ENCODE data around the gene TNS3. TPM values are rescaled to one million over a fixed set of nuclear protein-coding genes. Genes with fewer than 3 reads are reported as not detected.

TNS3 gene
- total and polyA plus RNA-seq, 2 donors (not counting 3 experiments of a cell fraction or from before 2014, with no cell fraction given), result 10.4 to 45.1 TPM

DNA sequence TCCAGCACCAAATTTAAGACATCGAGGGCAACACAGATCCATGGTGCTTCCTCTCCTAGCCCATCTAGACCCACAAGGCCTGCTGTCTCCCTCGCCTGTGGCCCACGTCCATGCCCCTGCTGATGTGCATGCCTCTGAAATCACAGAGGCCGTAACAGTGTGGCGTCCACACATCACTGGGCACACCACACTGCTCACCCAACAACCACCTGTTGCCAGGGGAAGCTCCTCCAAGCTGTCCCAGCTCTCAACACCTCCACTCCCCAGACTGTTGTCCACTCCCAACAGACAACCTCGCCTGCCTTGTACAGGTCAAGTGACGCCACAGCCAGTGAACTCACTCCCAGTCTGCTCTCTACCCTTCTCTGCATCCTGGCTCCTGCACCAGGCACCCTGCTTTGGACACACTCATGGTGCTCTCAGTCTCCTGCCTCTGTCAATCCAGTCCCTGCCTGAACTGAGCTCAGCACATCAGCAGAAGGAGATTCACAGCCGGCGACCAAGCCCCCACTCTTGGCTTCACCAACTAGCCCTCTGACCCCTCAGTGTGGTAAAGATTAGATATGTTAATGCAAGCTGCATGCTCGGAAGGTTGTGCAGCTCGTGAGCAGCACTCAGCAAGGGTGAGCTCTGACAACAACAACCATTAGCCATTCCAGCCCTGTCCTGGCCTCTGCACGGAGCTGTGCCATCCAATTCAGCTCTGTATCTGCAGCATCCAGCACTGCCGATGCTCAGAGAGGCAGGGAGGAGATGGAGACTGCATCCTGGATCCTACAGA lies 197.0 kb downstream of the TNS3 start:
- dilution Hi-C loops (cut with MboI; ENCODE audit: extremely low pct_ligation_motif_present, low sequenced_read_pairs) (no loop called here), intact Hi-C loops (cut with micrococcal nuclease) (no loop called here)
- no peaks in the 10 kb centered on the region for H3K79me2 ChIP-seq (ENCODE audit: control insufficient read depth, insufficient read depth, low read length)
- no peaks in the 10 kb centered on the region for H3K4me1 ChIP-seq (ENCODE audit: control insufficient read depth, extremely low read depth, insufficient read depth, low read length)
- no peak for TF ChIP-seq POLR2A (IDR thresholded peaks at IDR 0.05; ENCODE audit: low read depth, low read length)
- TF ChIP-seq, protein P1, sequence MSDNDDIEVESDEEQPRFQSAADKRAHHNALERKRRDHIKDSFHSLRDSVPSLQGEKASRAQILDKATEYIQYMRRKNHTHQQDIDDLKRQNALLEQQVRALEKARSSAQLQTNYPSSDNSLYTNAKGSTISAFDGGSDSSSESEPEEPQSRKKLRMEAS (IDR thresholded peaks at IDR 0.05; ENCODE audit: insufficient read depth, insufficient read length), result no peak
- TF ChIP-seq EZH2 (IDR thresholded peaks at IDR 0.05; ENCODE audit: borderline replicate concordance, low read depth, low read length, severe bottlenecking), result no peak
- TF ChIP-seq, protein P2, sequence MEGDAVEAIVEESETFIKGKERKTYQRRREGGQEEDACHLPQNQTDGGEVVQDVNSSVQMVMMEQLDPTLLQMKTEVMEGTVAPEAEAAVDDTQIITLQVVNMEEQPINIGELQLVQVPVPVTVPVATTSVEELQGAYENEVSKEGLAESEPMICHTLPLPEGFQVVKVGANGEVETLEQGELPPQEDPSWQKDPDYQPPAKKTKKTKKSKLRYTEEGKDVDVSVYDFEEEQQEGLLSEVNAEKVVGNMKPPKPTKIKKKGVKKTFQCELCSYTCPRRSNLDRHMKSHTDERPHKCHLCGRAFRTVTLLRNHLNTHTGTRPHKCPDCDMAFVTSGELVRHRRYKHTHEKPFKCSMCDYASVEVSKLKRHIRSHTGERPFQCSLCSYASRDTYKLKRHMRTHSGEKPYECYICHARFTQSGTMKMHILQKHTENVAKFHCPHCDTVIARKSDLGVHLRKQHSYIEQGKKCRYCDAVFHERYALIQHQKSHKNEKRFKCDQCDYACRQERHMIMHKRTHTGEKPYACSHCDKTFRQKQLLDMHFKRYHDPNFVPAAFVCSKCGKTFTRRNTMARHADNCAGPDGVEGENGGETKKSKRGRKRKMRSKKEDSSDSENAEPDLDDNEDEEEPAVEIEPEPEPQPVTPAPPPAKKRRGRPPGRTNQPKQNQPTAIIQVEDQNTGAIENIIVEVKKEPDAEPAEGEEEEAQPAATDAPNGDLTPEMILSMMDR (IDR thresholded peaks at IDR 0.05; ENCODE audit: extremely low read depth in 1 of 2, insufficient read depth in 1 of 2, low read depth in 1 of 2, low read length in 2 of 2), result no peak
- no peak for TF ChIP-seq GATA2 (IDR thresholded peaks at IDR 0.05; ENCODE audit: insufficient read depth, insufficient read length, low read depth, low read length)
- TF ChIP-seq MYC (IDR thresholded peaks at IDR 0.05; ENCODE audit: low read depth, low read length), result no peak
- no peak for TF ChIP-seq FOS (IDR thresholded peaks at IDR 0.05; ENCODE audit: borderline replicate concordance, insufficient read depth, low read length)
- no peak for TF ChIP-seq JUN (IDR thresholded peaks at IDR 0.05; ENCODE audit: borderline replicate concordance, insufficient read depth, insufficient read length, low read depth)
- no peak for TF ChIP-seq POLR2AphosphoS5 (IDR thresholded peaks at IDR 0.05; ENCODE audit: insufficient read depth, low read depth, low read length)
- no peaks in the 10 kb centered on the region for H3K9me3 ChIP-seq (replicated peaks; ENCODE audit: control insufficient read depth, insufficient read depth, low read length)
- H3K36me3 ChIP-seq (ENCODE audit: control insufficient read depth in 2 of 2, extremely low read depth in 1 of 2, insufficient read depth in 2 of 2, low read length in 2 of 2), result no peaks in the 10 kb centered on the region
- no peak overlapping the region for H3K9ac ChIP-seq (replicated peaks; ENCODE audit: extremely low read depth, insufficient read depth, low read length)
- no peaks in the 10 kb centered on the region for H4K20me1 ChIP-seq (replicated peaks; ENCODE audit: control insufficient read depth, extremely low read depth, insufficient read depth, low read length)
- no peak overlapping the region for H3K4me3 ChIP-seq (replicated peaks in 1 of 3; ENCODE audit: insufficient read depth in 1 of 3, low read depth in 1 of 3, low read length in 3 of 3)
- no peak overlapping the region for H3K4me2 ChIP-seq (ENCODE audit: insufficient read depth, low read length)
- no TSS peak for BruUV-seq (replicated peaks)
- FAIRE-seq (no peak), DNase-seq (ENCODE audit: low read depth, low spot score) (no peak)
- H3K9me1 ChIP-seq (replicated peaks; ENCODE audit: control insufficient read depth, extremely low read depth, insufficient read depth, low read length), result no peaks in the 10 kb centered on the region
- H3K27ac ChIP-seq (ENCODE audit: insufficient read depth, low read depth, low read length), result no peak overlapping the region
- H2AFZ ChIP-seq (ENCODE audit: low read depth, low read length), result no peak overlapping the region
- ChIA-PET POLR2A (no interaction called here), CTCF (interaction anchor here (1.4 kb wide), 1 partner anchor 20 kb away, joined by 3 read pairs; no protein-coding TSS in a partner anchor)
- H3K27me3 ChIP-seq (ENCODE audit: control insufficient read depth in 2 of 2, insufficient read depth in 2 of 2, low read length in 2 of 2), result no peaks in the 10 kb centered on the region

Measured in endothelial cell of umbilical vein (primary cell).